GM10266 (cell line): ENCODE results near the gene PFDN2.

Experiments
- DNase-seq: peaks from one replicate; pipeline ENCODE4 v3.0.0; 2012; ENCODE audit errors: extremely low spot score
- TF ChIP-seq, protein P1 (sequence below): IDR thresholded peaks from 2 replicates; pipeline ENCODE4 v1.5.1; 2012; ENCODE audit warnings: mild to moderate bottlenecking, low read depth; ENCODE audit not compliant: control insufficient read depth, insufficient read depth; ENCODE audit errors: missing control alignments

Gene PFDN2

DNA sequence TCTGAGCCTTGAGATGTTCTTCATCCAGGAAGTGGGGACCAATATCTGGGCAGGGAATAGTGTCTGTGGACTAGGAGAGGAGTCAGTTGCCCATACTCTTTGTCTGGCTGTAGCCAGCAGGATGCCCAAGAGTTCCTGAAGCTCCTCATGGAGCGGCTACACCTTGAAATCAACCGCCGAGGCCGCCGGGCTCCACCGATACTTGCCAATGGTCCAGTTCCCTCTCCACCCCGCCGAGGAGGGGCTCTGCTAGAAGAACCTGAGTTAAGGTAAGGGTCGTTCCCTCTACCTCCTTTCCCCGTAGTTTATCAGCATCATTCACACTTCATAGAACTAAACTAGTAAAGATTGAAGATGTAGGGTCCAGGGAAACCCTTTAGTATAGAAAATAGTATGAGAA is 45.0 kb upstream of the PFDN2 start:
- DNase-seq: no peak
- TF ChIP-seq, protein P1, sequence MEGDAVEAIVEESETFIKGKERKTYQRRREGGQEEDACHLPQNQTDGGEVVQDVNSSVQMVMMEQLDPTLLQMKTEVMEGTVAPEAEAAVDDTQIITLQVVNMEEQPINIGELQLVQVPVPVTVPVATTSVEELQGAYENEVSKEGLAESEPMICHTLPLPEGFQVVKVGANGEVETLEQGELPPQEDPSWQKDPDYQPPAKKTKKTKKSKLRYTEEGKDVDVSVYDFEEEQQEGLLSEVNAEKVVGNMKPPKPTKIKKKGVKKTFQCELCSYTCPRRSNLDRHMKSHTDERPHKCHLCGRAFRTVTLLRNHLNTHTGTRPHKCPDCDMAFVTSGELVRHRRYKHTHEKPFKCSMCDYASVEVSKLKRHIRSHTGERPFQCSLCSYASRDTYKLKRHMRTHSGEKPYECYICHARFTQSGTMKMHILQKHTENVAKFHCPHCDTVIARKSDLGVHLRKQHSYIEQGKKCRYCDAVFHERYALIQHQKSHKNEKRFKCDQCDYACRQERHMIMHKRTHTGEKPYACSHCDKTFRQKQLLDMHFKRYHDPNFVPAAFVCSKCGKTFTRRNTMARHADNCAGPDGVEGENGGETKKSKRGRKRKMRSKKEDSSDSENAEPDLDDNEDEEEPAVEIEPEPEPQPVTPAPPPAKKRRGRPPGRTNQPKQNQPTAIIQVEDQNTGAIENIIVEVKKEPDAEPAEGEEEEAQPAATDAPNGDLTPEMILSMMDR: no peak

DNA sequence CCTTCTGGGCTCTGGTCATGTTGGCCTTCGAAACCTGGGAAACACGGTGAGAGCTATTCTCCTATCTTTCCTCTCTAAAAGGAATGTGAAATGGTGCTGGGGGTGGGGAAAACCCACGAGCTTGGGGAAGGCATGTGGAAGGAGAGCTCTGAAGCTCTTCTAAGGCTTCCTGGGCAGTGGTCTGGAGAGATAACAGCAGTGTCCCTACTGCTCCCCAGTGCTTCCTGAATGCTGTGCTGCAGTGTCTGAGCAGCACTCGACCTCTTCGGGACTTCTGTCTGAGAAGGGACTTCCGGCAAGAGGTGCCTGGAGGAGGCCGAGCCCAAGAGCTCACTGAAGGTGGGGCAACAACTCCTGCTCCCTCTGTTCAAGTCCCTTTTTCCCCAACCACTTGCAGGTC is 44.2 kb upstream of the PFDN2 start:
- TF ChIP-seq, protein P1: no peak

DNA sequence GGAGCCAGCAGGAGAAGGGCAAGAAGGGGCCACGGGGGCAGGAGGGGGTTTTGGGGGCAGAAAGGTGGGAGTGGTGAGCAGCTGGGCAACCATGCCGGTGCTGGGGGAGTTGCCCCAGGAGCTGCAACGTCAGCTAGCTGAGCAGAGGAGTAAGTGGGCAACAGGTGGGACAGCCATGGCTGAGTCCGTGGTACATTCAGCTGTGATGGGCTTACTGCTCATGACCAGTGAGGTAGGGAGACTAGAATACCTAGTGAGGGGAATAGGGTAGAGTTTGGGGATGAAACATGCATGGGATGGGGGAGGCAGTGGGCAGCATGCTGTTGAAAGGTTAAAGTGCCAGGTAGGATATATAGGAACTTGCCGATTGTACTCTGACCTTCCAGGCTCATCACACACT is 43.8 kb upstream of the PFDN2 start:
- TF ChIP-seq, protein P1: no peak
- no peak for DNase-seq

More for the DNA sequence above, 44.2 kb upstream of the PFDN2 start:
- DNase-seq: no peak

DNA sequence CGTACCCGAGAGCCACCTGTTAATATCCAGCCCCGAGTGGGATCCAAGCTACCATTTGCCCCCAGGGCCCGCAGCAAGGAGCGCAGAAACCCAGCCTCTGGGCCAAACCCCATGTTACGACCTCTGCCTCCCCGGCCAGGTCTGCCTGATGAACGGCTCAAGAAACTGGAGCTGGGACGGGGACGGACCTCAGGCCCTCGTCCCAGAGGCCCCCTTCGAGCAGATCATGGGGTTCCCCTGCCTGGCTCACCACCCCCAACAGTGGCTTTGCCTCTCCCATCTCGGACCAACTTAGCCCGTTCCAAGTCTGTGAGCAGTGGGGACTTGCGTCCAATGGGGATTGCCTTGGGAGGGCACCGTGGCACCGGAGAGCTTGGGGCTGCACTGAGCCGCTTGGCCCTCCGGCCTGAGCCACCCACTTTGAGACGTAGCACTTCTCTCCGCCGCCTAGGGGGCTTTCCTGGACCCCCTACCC is 42.9 kb upstream of the PFDN2 start:
- TF ChIP-seq, protein P1: no peak
- DNase-seq: no peak

DNA sequence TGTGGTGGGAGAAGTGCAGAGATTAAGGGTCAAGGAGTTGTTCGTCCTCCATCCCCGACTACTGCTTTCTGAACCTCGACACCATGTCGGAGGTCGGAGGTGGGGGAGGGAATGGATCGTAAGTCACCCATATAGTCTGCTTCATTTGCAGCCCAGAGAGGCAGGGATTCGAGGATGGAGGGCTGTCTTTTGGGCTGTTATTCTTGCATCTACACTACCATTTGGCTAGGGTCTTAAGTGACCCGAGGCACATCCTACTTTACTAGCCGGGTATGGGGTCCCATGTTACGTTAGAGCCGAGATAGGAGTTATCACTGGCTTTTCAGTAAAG is 42.0 kb upstream of the PFDN2 start:
- TF ChIP-seq, protein P1: no peak
- DNase-seq: no peak

DNA sequence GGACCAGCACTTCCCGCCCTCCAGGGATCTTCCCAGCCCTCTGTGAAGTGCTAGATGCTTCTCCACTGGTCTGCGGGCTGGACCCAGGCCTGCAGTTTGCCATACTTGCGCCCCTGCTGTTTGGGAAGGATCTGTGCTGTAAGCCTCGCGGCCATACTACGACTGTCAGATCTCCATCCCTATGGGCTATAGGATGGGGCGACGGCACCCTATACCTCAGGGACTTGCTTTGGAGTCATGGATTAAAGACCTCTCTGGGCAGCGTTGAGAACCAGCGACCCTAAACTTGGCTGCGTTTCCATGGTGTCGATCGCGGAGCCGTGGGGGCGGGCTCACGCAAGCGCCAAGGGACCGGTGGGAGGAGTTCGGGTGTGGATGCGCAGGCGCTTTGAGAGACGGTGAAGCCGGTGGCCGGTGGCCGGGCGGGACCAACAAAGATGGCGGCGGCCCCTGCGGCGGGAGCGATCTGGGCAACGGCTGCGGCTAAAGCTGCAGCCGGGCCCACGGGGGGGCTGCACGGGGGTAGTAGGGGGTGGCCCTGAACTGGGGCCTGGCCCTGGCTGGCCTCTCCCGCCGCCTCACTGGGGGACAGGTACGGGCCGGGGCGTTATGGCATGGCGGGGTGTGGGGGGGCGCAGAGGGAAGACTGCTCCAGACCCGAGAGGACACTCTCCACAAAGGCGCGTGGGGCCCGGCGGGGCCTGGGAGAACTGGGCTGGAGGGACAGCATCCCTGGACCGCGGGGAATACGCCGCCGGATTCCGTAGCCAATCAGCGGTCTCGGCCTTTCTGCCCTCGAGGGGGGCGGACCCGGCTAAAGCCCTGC is 41.5 kb upstream of the PFDN2 start, which contains the start of gene USP21:
USP21 (plus strand) TSS at position 414 of the 826 bp plus-strand sequence. CDS start 1,141 bp downstream, outside the sequence.
- TF ChIP-seq, protein P1: no peak
- DNase-seq: peak; percentile 94

DNA sequence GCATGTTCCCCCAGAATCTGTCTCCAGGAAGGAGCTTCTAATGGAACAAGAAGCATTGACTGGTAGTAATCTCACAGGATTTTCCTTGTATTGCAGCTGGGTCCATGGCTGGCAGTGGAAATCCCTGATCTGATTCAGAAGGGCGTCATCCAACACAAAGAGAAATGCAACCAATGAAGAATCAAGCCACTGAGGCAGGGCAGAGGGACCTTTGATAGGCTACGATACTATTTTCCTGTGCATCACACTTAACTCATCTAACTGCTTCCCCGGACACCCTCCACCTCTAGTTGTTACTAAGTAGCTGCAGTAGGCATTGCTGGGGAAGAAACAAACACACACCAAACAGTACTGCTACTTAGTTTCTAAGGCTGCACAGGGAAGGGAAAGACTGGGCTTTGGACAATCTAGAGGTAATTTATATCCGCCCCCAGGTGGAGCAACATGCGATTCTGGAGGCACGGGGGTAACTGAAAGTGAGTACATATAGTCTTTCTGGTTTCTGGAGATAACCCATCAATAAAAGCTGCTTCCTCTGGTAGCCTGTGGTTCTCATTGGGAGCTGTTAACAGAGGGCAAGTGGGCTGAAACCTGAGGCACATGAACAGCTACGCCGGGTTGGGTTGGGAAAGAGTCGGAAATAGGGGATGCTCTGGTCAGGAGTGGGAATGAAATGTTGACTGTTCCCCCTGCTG is 40.6 kb upstream of the PFDN2 start:
- DNase-seq: no peak
- TF ChIP-seq, protein P1: no peak
